GM19463 (cell line): ENCODE measurements around the gene FAM47E.

Experiments
- ATAC-seq: cut with Tn5 transposase; IDR thresholded peaks from one replicate; pipeline ENCODE4 v1.9.1; 2021; ENCODE audit warnings: mild to moderate bottlenecking, moderate library complexity; ENCODE audit not compliant: unreplicated experiment

FAM47E gene, protein sequence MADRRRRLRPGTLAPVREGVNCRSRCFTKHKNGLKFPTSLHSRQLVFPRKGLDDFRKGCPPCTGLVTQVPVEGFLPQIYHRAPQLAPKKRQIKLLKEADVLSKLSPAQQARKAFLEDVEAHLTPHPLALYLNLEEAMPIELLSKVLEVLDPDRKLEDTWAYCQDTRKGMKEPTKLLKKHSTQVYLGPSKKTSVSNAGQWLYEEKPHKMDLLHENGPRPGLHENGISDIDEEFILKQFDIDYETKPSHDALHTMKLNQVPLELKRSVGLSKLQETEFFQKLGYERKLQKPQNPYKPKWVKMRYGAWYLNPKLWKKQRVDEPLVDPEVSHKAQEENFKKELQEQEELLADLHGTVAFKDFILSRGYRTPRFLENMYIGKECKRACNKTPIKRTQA

GRCh38 chr4:76251441-76252270 lies at the start of gene FAM47E:
TSS of gene FAM47E (plus strand) at chr4:76251721. CDS start at chr4:76251747, 26 bp downstream.
- peak; percentile 66 for ATAC-seq

GRCh38 chr4:76203541-76203940 lies 48.0 kb upstream of the FAM47E start:
- no peak for ATAC-seq

DNA sequence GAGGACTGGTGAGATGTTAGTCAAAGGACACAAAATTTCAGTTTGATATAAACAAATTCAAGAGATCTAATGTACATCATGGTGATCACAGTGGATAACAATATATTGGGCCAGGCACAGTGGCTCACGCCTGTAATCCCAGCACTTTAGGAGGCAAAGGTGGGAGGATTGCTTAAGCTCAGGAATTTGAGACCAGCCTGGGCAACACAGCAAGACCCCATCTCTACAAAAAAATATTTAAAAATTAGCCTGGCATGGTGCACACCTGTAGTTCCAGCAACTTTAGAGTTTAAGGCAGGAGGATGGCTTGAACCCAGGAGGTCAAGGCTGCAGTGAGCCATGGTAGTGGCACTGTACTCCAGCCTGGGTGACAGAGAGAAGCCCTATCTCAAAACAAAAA lies 46.6 kb upstream of the FAM47E start:
- no peak for ATAC-seq

GRCh38 chr4:76205476-76205875 lies 46.0 kb upstream of the FAM47E start:
- ATAC-seq: no peak

DNA sequence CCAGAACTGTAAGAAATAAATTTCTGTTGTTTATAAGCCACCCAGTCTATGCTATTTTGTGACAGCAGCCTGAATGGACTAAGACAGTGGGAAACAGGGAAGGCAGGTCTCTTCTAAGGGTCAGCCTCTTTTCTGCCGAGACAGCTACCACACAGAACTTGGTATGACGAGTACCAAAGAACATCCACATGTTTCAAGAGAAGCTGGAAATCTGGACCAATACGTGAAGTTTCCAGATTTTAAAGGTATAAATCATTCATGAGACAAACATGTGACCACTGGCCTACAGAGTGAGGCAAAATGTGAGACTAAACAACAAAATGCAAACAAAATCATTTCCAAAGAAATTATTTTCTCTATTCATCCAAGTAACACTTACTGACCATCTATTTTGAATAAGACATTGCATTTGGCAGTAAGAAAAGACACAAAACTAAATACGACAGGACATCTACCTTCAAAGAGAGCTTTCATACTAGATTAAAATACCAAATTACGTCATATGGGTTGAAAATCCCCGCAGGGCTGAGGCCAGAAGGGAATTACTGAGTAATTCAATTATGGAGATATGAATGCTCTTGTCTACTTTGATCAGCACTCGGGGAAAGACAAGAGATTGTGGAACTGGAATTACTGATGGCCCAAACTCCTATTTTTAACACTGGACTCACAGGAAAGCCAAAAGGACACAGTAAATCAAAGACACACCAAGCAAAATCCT lies 45.1 kb upstream of the FAM47E start:
- ATAC-seq: no peak

GRCh38 chr4:76207549-76207948 lies 44.0 kb upstream of the FAM47E start:
- no peak for ATAC-seq

DNA sequence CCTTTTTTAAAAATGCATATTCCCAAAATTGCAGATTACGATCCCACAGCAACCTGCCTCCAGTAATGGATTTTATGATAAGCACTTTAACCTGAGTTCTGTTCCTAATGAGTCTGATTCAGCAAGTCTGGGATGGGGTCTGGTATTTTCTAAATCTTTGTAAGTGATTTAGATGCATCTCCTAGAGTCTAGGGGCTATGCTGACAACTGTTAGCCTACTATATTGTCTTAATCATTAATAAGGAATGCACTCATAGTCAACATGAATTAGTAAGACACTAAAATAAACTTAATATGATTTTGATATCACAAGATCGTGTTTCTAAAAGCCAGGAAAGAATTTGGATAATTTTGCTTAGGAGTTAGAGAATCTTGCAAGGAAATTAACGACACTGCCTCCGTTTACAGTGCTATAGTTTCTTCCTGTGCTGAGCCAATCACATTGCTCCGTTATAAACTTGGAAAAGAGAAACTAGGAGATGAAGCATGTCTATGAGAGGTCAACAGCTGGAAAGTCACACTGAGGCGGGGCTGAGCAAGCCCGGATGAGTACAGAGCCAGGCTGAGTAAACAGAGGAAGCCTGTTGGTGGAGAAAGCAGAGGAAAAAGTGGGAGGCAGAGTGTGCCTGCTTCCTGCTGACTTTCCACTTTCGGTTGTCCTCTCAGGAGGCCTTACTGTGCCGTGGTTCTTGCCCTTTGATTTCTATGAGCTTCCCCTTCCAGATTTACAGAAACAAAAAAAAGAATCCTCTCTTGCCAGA lies 43.3 kb upstream of the FAM47E start:
- no peak for ATAC-seq

- ATAC-seq: no peak
Measured at GRCh38 chr4:76209881-76210280, 41.6 kb upstream of the FAM47E start.

GRCh38 chr4:76210452-76210851 lies 41.1 kb upstream of the FAM47E start:
- no peak for ATAC-seq

- ATAC-seq: no peak
Measured at GRCh38 chr4:76211769-76212708, 39.5 kb upstream of the FAM47E start.

GRCh38 chr4:76212851-76213414 lies 38.6 kb upstream of the FAM47E start:
- no peak for ATAC-seq

GRCh38 chr4:76213415-76214176 lies 37.9 kb upstream of the FAM47E start, which contains the start of gene SCARB2:
TSS of gene SCARB2 (minus strand) at chr4:76213824. CDS start at chr4:76213543, 281 bp downstream.
- peak; percentile 72 for ATAC-seq

- peak; percentile 1 for ATAC-seq
Measured at GRCh38 chr4:76214177-76214675, 37.3 kb upstream of the FAM47E start.

DNA sequence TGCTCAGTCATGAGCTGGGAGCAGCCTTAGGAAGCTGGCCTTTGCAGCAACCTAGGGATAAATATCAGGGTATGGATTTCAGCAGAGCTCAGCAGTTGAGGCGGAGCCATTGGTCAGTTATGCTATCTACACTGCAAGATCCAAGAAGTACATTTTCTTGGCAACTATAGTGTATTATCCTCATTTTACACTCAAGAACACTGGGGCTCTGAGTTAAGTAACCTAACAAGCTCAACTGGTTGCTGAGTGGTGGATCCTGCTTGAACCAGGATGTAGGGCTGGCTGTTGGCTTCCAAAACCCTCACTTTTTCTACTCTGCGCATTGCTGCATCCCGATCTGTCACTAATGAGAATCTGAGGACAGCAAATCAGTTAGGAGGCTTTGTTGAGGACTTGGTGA lies 36.4 kb upstream of the FAM47E start:
- no peak for ATAC-seq

DNA sequence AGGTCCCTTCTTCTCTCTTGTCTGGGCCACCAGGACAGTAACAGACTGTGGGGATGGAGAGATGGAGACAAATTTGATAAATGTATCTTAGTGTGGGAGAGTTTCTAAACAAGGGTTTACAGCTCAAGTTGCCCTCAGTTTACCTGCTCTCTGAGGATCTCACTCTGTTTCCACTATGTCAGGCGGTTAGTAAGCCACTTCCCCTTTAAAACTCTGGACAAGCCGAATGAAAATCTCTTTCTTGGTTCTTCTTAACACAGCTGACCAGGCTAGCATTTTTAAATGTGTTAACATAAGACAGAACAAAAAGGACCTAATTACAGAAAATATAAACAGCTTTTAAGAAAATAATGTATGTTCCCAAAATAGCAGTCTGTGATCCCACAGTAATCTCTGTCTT lies 35.0 kb upstream of the FAM47E start:
- ATAC-seq: no peak

DNA sequence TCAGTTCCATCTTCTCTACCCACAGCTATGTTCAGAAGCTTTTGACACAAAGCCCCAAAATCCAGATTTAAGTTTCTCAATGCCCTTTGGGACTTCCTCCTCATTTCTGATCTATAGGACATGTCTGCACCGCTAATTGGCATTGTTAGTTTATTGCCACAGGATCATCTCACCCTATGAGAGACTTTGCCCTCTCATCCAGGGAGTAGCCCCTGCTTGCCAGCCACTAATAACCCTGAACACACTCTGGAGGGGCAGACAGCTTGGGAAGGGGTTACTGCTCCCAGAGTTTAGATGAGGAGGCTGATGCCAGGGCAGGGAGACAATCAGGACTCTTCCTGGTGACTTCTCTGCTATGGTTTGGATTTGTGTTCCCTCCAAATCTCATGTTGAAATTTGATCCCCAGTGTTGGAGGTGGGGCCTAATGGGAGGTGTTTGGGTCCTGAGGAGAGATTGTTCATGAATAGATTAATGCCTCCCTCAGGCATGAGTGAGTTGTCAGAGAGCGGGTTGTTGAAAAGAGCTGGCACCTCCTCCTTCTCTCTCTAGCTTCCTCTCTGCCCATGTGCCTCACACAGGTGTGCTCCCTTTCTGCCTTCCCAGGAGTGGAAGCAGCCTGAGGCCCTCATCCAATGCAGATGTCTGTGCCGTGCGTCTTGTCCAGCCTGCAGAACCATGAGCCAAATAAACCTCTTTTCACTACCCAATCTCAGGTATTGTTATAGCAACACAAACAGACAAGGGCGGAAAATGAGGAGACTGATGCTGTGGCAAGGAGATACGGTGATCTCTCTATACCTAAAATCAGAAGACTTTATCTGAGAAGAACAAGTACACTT lies 34.3 kb upstream of the FAM47E start:
- no peak for ATAC-seq

DNA sequence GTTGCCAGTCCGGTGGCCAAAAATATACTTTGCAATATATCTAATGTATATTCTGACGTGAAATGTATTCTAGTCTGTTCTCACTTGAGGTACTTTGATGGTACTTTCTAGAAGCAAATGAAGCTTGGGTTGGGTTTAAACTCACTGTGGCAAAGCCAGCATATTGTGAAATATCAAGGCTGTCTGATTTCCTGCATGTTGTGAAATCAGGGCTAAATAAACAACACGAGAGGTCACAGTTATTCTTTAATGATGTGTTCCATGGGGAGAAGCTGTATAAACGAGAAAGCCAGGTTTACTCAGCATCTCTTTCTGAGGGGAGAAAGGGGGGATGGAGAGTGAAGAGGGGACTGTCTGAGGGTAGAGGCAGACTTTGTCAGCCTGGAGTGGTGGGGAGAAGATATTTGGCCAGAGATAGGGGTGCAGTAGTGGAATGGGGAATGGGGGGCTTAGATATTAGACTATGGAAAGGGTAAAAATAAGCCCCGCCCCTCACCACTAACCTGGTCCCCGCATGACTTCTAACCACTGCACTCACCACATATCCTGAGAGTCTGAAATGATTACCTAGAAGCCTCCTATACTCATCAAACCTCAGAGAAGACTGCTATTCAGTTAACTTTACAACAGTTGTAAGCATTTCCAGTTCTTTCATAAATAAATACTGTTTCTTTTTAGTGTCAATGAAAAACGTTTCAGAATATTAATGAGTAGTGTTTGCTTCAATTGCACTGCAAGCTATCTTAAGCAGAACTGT lies 32.0 kb upstream of the FAM47E start:
- ATAC-seq: no peak
